HG03457 (cell line): ENCODE results near the gene A4GALT.
"Not testable (repeated sequence)": the region's sequence is repeated elsewhere in the genome, so short reads cannot be mapped to it uniquely, and the experiment has no call there.

ENCODE experiments used
- ATAC-seq: cut with Tn5 transposase; IDR thresholded peaks from one replicate; pipeline ENCODE4 v1.9.1; 2021; ENCODE audit warnings: moderate number of reproducible peaks; ENCODE audit not compliant: unreplicated experiment

A4GALT gene

DNA sequence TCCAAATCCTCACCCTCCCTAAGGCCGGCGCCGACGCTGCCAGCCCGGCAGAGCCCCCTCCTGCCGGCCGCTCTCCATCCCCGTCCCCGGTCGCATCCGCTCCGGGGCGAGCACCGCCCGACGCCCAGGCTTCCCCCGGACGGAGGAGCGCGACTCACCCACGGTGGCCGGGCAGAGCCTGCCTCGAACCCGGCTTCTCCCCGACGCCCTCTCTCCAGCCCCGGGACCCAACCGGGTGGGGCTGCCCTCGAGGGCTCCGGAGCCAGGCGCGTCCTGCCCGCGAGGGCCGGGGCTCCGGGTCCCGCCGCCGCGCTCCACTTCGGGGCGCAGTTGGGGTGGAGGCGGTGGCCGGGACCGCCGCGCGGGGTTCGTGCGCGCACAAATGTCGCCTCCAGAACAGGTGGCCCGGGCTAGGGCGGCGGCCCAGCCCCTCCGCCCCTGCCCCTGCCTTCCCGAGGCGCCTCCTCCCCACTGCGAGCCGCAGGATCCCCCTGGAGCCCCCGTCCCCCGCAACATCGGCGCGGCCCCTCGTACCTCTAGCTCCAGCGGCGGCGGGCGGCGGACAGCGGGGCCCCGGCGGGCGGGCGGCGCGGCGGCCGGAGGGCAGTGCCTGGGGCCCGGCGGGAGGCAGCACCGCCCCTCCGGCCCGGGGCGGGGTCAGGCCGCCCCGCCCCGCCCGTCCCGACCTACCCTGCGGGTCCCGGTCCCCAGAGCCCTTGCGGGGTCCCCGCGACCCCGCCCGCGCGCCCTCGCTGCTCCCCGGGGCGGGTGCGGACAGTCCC, at the start of gene A4GALT:
TSS of gene A4GALT (minus strand) at position 608 of the 782 bp plus-strand sequence. CDS start 26,919 bp downstream, outside the sequence.
- no peak for ATAC-seq

DNA sequence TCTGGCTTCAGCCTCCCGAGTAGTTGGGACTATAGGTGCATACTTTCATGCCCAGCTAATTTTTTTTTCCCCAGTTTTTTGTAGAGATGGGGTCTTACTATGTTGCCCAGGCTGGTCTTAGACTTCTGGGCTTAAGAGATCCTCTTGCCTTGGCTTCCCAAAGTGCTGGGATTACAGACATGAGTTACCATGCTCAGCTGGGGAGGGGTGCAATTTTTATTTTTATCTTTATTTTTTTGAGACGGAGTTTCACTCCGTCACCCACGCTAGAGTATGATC, 49.7 kb upstream of the A4GALT start:
- no peak for ATAC-seq

GRCh38 chr22:42769574-42770447, 49.1 kb upstream of the A4GALT start:
- ATAC-seq = no peak

- ATAC-seq = no peak
Observed at GRCh38 chr22:42769238-42769573, 48.5 kb upstream of the A4GALT start.

DNA sequence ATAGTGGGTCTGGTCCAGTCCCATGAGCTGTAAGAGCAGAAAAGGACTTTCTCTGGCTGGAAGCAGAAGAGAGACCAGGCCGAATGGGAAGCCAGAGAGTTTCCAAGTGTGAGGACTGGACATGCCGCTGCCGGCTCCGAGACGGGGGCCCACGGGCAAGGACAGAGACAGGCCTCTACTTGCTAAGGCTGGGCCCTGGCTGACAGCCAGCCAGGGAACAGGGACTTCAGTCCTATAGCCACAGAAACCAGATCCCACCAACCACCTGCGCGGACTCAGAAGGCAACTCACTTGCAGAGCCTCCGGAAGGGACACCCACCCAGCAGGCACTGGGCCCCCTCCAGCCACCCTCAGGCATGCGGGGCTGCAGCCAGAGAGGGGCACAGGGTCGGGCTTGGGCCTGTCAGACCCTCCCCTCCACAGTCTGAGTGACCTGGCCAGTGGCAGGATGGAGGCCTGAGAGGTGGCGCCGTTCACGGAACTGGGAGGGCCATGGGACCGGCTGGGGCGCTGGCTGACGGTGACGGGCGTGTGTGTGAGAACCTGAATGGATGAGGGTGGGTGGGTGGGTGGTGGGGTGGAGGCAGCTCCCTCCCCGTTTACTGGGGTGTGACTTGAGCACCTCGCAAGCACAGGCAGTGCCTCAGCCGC, 47.8 kb upstream of the A4GALT start:
- no peak for ATAC-seq

DNA sequence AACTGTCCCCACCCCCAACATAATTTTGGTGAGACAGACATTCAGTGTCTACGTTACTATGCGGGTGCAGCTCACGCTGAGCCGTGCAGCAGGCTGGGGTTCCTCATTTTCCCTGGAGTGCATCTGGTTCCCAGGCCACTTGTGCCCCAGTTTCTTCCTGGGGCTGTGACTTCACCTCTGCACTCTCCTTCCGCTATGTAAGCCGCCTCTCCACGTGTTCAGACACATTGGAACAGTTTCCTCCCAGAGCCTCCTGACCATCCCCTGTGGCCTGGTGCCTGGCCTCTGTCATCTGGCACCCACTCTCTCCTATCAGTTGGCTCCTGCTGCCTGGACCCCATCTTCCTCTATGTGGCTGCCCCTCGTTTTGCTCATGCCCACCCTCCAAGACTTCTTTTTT, 46.2 kb upstream of the A4GALT start:
- no peak for ATAC-seq

GRCh38 chr22:42764895-42765363, 44.3 kb upstream of the A4GALT start:
- ATAC-seq = no peak

DNA sequence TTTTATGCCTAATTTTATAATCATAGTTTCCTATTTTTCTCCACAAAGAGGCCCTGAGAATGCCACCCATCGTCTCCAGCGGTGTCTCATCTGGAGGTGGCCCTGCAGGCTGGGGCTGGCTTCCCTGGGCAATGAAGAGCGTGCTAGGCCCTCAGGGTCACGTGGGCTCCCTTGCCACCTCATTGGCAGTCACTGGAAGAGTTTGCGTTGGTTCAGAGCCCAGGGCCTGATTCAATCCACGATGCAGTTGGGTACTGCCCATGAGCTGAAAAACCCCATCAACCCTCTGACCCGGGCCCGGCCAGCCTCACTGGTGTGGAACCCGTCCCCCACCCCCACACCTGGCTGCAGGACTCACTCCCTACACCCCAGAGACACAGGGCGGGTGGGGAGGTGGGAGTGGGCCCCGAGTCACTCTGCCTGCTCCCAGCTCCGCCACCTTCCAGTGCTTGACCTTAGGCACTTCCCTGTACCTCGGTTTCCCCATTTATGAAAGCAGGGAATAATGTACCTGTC, 43.4 kb upstream of the A4GALT start:
- ATAC-seq = no peak

DNA sequence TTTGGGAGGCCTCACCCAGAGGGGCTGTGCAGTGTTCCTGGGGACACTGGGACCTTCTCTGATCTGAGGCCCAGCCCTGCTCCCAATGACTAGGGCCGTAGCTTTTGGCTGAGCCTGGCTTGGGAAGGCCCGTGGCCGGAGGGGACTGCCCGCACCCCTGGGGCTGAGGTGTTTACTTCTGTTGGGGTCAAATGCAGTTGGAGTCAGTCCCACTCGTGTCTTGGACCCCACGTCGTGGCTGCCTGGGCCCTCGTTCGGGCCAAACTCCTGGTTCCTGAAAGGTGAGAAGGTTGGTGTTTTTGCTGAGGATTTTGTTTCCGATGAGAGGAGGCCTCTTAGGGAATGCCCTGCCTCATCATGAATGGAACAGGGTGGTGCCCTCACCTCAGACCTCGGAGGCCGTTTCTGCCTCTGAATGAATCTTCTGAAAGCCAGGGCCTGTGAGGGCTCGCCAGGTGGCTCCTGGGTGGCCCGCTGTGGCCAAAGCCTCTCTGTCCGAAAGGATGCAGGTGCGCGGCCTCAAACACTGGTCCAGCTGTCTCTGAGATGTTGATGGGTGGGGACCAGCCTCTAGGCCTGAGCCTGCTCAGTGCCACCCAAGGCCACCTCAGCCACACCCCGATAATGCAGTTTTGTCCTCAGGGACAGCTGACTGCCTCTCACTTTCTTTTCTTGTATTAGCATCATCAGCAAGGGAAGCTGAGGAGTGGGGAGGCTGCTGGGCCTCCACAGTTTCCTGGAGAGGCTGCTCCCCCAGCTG, 40.3 kb upstream of the A4GALT start:
- no peak for ATAC-seq

- ATAC-seq = no peak
Observed at GRCh38 chr22:42758931-42759629, 38.4 kb upstream of the A4GALT start.

DNA sequence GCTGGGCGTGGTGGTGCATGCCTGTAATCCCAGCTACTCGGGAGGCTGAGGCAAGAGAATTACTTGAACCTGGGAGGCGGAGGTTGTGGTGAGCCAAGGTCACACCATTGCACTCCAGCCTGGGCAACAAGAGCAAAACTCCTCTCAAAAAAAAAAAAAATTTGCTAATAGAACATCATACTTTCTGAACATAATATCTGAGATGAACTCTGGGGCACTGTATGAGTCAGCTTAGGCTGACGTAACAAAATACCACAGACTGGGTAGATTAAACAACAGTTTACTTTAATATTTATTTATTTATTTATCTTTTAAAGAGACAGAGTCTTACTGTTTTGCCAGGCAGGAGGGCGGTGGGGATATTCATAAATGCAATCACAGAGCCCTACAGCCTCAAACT, 34.9 kb upstream of the A4GALT start:
- not testable (repeated sequence) for ATAC-seq

- ATAC-seq = not testable (repeated sequence)
Observed at GRCh38 chr22:42755121-42755520, 34.5 kb upstream of the A4GALT start.

DNA sequence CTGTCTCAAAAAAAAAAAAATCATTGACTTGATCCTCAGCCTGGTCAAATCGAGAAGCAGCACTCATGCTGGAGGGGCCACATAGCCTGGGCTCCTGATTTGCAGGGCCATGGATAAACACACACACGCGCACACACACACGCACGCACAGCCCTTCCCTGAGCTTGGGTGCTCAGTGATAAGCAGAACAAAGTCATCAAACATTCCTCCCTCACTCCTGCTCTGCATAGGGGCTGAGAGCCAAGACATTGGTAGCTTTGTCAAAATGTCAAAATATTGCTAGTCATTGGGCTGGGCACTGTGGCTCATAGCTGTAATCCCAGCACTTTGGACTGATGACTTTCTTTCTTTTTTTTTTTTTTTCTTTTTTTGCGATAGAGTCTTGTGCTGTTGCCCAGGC, 34.0 kb upstream of the A4GALT start:
- ATAC-seq = no peak

DNA sequence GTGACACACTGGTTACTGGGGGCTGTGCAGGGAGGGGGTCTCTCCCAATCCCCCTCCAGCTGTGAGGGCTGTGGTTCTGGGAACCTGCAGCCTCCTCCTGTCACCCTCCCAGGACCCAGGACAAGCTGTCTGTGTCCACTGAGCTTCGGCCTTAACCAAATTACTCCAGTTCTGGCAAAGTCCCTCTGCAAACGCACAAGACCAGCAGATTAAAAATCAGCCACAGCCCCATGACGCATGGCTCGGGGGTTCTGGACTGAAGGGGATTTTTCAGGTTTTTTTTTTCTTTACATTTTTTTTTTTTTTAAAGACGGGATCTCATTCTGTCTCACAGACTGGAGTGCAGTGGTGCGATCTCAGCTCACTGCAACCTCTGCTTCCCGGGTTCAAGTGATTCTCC, 32.2 kb upstream of the A4GALT start:
- no peak for ATAC-seq

- no peak for ATAC-seq
Observed at GRCh38 chr22:42752230-42752746, 31.6 kb upstream of the A4GALT start.

DNA sequence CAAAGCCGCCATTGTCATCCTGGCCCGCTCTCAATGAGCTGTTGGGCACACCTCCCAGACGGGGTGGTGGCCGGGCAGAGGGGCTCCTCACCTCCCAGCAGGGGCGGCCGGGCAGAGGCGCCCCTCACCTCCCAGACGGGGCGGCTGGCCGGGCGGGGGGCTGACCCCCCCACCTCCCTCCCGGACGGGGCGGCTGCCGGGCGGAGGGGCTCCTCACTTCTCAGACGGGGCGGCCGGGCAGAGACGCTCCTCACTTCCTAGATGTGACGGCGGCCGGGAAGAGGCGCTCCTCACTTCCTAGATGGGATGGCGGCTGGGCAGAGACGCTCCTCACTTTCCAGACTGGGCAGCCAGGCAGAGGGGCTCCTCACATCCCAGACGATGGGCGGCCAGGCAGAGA, 29.8 kb upstream of the A4GALT start:
- not testable (repeated sequence) for ATAC-seq

DNA sequence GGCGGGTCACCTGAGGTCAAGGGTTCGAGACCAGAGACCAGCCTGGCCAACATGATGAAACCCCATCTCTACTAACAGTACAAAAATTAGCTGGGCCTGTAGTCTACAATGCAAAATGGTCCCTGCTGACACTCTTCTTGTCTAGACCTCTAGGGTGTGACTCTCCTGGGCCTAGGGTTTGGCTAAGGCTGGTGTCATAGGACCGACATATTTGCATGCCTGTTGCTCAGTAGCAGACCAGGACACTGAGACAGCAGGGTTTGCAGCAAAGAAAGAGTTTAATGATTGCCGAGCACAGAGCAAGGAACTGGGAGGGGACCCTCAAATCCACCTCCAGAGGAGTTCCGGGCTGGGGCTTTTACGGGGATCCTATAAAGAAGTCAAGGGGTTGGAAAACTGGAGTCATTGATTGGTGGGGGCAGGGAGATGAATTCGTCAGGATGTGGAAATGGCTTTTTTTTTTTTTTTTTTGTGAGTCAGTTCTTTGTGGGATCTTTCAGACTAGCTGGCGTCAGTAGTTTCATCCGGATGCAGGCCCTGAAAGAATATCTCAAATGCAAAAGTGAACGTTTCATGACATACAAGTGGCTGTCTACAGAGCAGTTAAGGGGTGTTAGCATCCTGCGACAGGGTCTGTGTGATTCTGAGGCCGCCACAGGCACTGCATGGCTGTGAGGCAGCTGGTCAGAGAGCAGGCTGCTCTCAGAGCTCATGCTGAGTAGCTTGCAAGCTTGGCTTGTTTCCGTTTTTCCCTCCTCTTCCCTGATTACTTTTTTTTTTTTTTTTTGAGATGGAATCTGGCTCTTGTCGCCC, 27.2 kb upstream of the A4GALT start:
- ATAC-seq = no peak

- no peak for ATAC-seq
Observed at GRCh38 chr22:42745118-42745517, 24.4 kb upstream of the A4GALT start.

GRCh38 chr22:42743501-42743991, 22.9 kb upstream of the A4GALT start:
- ATAC-seq = no peak
